K562 (cell line): ENCODE results near the gene EGLN1. TPM values are rescaled to one million over a fixed set of nuclear protein-coding genes. Genes with fewer than 3 reads are reported as not detected.
A peak's percentile ranks its signal among the peaks of the same experiment; 100 is the strongest.

Experiments
- ATAC-seq: fragments of 200-7000 bp; cut with Tn5 transposase; 3 replicates; pipeline ENCODE4 v1.9.1; 2020; ENCODE audit warnings: moderate library complexity
- BruUV-seq: library from RNA; stranded (reverse); fragments of 400-500 nt; replicated peaks from 2 replicates; lab custom pipeline; 2021; lab: Mats Ljungman, UMichigan
- CTCF ChIA-PET: fragments of 300-600 bp; formaldehyde crosslinking; extraction: SDS; loops from one replicate; lab custom pipeline; 2021; ENCODE audit warnings: low intra/inter-chr PET ratio; lab: Yijun Ruan, JAX
- POLR2A ChIA-PET: fragments of 300-600, 350-650 bp; sonication (Branson Sonifier 250); formaldehyde crosslinking; extraction: SDS; loops from one replicate; lab custom pipeline; 2021; ENCODE audit warnings: antibody characterized with exemption, inconsistent platforms; lab: Yijun Ruan, JAX
- DNase-seq, 4 experiments: peaks; one replicate each; pipeline versions ENCODE4 v3.0.0 to v3.0.0-alpha.2; 2011 to 2018; ENCODE audit warnings: low spot score in 3 of 4, mixed read lengths in 3 of 4; ENCODE audit errors: extremely low read depth in 1 of 4
- FAIRE-seq: peaks from 2 replicates; lab custom pipeline; 2011; peaks lifted over from hg19 to GRCh38; lab: Jason Lieb, UNC
- H2AFZ ChIP-seq: 2 replicates; pipeline ENCODE4 v1.6.0; 2011; ENCODE audit warnings: low read depth, low read length, control low read depth, inconsistent platforms
- H3K27ac ChIP-seq: fragments of 200-600 bp; 3 replicates; pipeline ENCODE4 v1.8.0; 2011; ENCODE audit warnings: low read depth, mild to moderate bottlenecking, control low read depth, inconsistent platforms, low read length, moderate library complexity, mixed read lengths; ENCODE audit errors: extremely low read depth
- H3K27me3 ChIP-seq, 2 experiments: fragments of 300-600 bp in 1 of 2; 2 replicates in 1 of 2; 3 replicates in 1 of 2; pipeline versions ENCODE4 v1.6.0 to v1.8.0; 2011; ENCODE audit warnings: inconsistent platforms in 2 of 2, low read length in 2 of 2, mild to moderate bottlenecking in 1 of 2, mixed read lengths in 1 of 2, moderate library complexity in 1 of 2; ENCODE audit not compliant: control insufficient read depth in 2 of 2, insufficient read depth in 2 of 2
- H3K36me3 ChIP-seq: fragments of 300-600 bp; 3 replicates; pipeline ENCODE4 v1.8.0; 2011; ENCODE audit warnings: mild to moderate bottlenecking, low read length, inconsistent platforms; ENCODE audit not compliant: control insufficient read depth, insufficient read depth
- H3K4me1 ChIP-seq, 2 experiments: fragments of 200-600 bp in 1 of 2; replicated peaks in 1 of 2; 2 replicates in 1 of 2; 3 replicates in 1 of 2; pipeline versions ENCODE4 v1.5.1 to v1.8.0; 2011; ENCODE audit warnings: inconsistent platforms in 2 of 2, low read length in 2 of 2, mild to moderate bottlenecking in 1 of 2, mixed read lengths in 1 of 2, moderate library complexity in 1 of 2; ENCODE audit not compliant: control insufficient read depth in 2 of 2, insufficient read depth in 2 of 2
- H3K4me2 ChIP-seq: 2 replicates; pipeline ENCODE4 v1.6.1; 2011; ENCODE audit warnings: low read length, control low read depth, inconsistent platforms, mixed read lengths; ENCODE audit not compliant: insufficient read depth
- H3K4me3 ChIP-seq: fragments of 200-600 bp; sonication (generic), shearing (Covaris generic); 2 replicates; pipeline ENCODE4 v1.5.1; 2016; ENCODE audit warnings: control low read depth, inconsistent platforms
- H3K79me2 ChIP-seq: fragments of 200-600 bp; 3 replicates; pipeline ENCODE4 v1.8.0; 2011; ENCODE audit warnings: low read length, inconsistent platforms; ENCODE audit not compliant: control insufficient read depth, insufficient read depth
- H3K9ac ChIP-seq, 2 experiments: 2 replicates each; pipeline versions ENCODE4 v1.6.0 to v1.6.1; 2011; ENCODE audit warnings: low read depth in 2 of 2, low read length in 2 of 2, control low read depth in 1 of 2, inconsistent platforms in 1 of 2, mild to moderate bottlenecking in 1 of 2, mixed read lengths in 1 of 2; ENCODE audit not compliant: insufficient read depth in 1 of 2
- H3K9me1 ChIP-seq: one replicate; pipeline ENCODE4 v1.6.0; 2011; ENCODE audit warnings: inconsistent platforms, mild to moderate bottlenecking, low read length, moderate library complexity; ENCODE audit not compliant: control insufficient read depth, insufficient read depth
- H3K9me3 ChIP-seq: replicated peaks from 2 replicates; pipeline ENCODE4 v1.5.1; 2011; ENCODE audit warnings: low read depth, low read length, inconsistent platforms; ENCODE audit not compliant: control insufficient read depth, insufficient read depth
- H4K20me1 ChIP-seq: replicated peaks from 2 replicates; pipeline ENCODE4 v1.6.1; 2011; ENCODE audit warnings: low read length, inconsistent platforms, mixed read lengths; ENCODE audit not compliant: control insufficient read depth, insufficient read depth
- C11orf30 ChIP-seq: fragments of 450-650 bp; IDR thresholded peaks from 2 replicates; pipeline ENCODE4 v1.6.1; 2016; ENCODE audit warnings: low read depth, mild to moderate bottlenecking
- EGR1 ChIP-seq: fragments of 450-650 bp; conservative IDR thresholded peaks from 2 replicates; pipeline ENCODE4 v1.6.1; 2017; ENCODE audit warnings: mild to moderate bottlenecking
- TCFL5 ChIP-seq: fragments of 250-450 bp; sonication (Bioruptor Pico); conservative IDR thresholded peaks from 2 replicates; pipeline ENCODE4 v1.6.1; 2021; ENCODE audit warnings: mild to moderate bottlenecking, moderate library complexity, matching md5 sums
- ZNF316 ChIP-seq: fragments of 450-650 bp; IDR thresholded peaks from 2 replicates; pipeline ENCODE4 v1.6.1; 2016
- WGBS: fragments of 100-300 bp; shearing (Covaris generic); methylation state at CpG from one replicate; pipeline ENCODE4 v1.1.6; 2016; ENCODE audit warnings: low coverage, mixed read lengths; ENCODE audit not compliant: insufficient coverage; ENCODE audit errors: missing lambda C conversion rate; 5-methylcytosine and 5-hydroxymethylcytosine counted together
- in situ Hi-C: fragments of 300-500 bp; cut with MboI; formaldehyde crosslinking; loops from 4 replicates; pipeline ENCODE4 v1.15.0; 2018; ENCODE audit warnings: inconsistent platforms, mixed read lengths
- intact Hi-C: fragments of 100-400 bp; cut with micrococcal nuclease; formaldehyde crosslinking; loops from 2 replicates; pipeline ENCODE4 v1.14.2; 2022
- polyA plus RNA-seq, 8 experiments: library from polyadenylated mRNA; depleted of rRNA in 4 of 8; stranded (reverse) in 5 of 8; unstranded in 3 of 8; fragments of >200 nt; fragmentation: Nextera tagmentation in 2 of 8; fragmentation: Illumina TruSeq in 1 of 8; extraction: Ambion mirVana in 2 of 8; extraction: Trizol in 1 of 8; gene quantifications; 2 replicates each; pipeline versions ENCODE4 v1.2.1 to v1.2.3, GENCODE V29; 2011 to 2014; ENCODE audit warnings: inconsistent platforms in 1 of 8, missing spikeins in 1 of 8
- total RNA-seq, 7 experiments: library from RNA; depleted of rRNA in 6 of 7; stranded (reverse); fragments of >200 nt in 6 of 7; fragmentation: Illumina TruSeq in 2 of 7; extraction: Trizol in 2 of 7; gene quantifications; 2 replicates each; pipeline versions ENCODE4 v1.2.1 to v1.2.3, GENCODE V29; 2011 to 2021; ENCODE audit warnings: low replicate concordance in 1 of 7
- TF ChIP-seq, protein P1 (sequence below): fragments of 450-650 bp; IDR thresholded peaks from 2 replicates; pipeline ENCODE4 v1.6.1; 2016
- TF ChIP-seq, protein P2 (sequence below), 2 experiments: IDR thresholded peaks; 2 replicates each; pipeline ENCODE4 v1.6.1; 2012; ENCODE audit warnings: improper control_type of control experiment in 2 of 2, low read depth in 2 of 2, low read length in 2 of 2, borderline replicate concordance in 1 of 2
- TF ChIP-seq, protein P3 (sequence below): sonication (generic); formaldehyde crosslinking; IDR thresholded peaks from 2 replicates; pipeline ENCODE4 v1.8.1; 2023; ENCODE audit warnings: mild to moderate bottlenecking, missing genetic modification reagents

EGLN1 gene
- total and polyA plus RNA-seq, 9 of the 15 experiments (the other 6 are each of a cell fraction or from before 2014, with no cell fraction given) = 5.2 to 54.3 (median 24.6) TPM

DNA sequence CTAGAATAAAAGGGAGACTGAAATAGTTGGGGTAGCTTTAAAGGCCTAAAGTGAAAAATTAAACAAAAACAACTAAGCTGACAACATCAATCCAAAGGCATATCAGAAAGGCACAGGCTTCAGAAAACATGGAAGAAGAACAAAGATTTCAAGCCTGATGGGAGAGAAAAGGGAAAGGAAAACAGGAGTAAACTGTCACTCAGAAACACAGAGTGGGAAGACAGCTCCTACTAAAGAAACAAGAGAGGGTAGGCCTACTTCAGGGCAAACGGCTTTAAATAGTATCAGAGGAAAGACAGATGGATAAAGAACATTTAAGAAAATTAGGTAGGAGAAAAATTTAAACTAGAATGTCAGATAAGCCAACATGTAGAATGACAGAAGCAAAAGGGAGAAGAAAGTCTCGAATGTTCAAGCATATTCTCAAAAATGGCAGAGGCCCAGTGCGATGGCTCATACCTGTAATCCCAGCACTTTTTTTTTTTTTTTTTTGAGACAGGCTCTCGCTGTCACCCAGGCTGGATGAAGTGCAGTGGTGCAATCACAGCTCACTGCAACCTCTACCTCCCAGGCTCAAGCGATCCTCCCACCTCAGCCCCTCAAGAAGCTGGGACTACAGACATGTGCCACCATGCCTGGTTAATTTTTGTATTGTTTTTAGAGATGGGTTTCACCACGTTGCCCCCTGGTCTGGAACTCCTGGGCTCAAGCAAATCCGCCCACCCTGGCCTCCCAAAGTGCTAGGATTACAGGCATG is 7.6 kb downstream of the EGLN1 start (continued):
- TF ChIP-seq, protein P1, sequence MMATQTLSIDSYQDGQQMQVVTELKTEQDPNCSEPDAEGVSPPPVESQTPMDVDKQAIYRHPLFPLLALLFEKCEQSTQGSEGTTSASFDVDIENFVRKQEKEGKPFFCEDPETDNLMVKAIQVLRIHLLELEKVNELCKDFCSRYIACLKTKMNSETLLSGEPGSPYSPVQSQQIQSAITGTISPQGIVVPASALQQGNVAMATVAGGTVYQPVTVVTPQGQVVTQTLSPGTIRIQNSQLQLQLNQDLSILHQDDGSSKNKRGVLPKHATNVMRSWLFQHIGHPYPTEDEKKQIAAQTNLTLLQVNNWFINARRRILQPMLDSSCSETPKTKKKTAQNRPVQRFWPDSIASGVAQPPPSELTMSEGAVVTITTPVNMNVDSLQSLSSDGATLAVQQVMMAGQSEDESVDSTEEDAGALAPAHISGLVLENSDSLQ = peak; percentile 73; the same call in 1 of the 2 replicates
- TF ChIP-seq TCFL5 (no peak), EGR1 (peak; percentile 30; the same call in 1 of the 2 replicates), ZNF316 (peak; percentile 40; the same call in 1 of the 2 replicates)
- TF ChIP-seq, all 486 proteins: peak for 8

DNA sequence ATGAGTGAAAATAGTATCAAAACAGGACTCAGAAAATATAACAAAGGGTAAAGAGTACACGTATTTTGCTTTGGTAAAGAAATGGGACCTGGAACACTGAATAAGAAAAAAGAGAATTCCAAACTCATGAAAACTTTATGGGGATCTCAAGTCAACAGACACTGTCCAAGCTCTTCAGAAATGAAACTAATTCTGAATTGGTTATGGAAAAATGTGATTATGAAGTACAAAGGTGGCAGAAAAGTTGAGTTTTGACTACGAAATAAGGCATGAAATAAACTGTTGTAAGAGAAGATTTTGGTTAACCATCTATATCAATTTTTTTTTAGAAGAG is 8.4 kb downstream of the EGLN1 start:
- H3K9ac ChIP-seq = no peak overlapping the region
- TF ChIP-seq, protein P2, sequence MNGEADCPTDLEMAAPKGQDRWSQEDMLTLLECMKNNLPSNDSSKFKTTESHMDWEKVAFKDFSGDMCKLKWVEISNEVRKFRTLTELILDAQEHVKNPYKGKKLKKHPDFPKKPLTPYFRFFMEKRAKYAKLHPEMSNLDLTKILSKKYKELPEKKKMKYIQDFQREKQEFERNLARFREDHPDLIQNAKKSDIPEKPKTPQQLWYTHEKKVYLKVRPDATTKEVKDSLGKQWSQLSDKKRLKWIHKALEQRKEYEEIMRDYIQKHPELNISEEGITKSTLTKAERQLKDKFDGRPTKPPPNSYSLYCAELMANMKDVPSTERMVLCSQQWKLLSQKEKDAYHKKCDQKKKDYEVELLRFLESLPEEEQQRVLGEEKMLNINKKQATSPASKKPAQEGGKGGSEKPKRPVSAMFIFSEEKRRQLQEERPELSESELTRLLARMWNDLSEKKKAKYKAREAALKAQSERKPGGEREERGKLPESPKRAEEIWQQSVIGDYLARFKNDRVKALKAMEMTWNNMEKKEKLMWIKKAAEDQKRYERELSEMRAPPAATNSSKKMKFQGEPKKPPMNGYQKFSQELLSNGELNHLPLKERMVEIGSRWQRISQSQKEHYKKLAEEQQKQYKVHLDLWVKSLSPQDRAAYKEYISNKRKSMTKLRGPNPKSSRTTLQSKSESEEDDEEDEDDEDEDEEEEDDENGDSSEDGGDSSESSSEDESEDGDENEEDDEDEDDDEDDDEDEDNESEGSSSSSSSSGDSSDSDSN (IDR thresholded peaks at IDR 0.05; ENCODE audit: borderline replicate concordance in 1 of 2, low read depth in 2 of 2, low read length in 2 of 2) = no peak
- TF ChIP-seq, protein P3, sequence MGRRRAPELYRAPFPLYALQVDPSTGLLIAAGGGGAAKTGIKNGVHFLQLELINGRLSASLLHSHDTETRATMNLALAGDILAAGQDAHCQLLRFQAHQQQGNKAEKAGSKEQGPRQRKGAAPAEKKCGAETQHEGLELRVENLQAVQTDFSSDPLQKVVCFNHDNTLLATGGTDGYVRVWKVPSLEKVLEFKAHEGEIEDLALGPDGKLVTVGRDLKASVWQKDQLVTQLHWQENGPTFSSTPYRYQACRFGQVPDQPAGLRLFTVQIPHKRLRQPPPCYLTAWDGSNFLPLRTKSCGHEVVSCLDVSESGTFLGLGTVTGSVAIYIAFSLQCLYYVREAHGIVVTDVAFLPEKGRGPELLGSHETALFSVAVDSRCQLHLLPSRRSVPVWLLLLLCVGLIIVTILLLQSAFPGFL (CRISPR knock-in tag) = no peak
- no peak for TF ChIP-seq C11orf30

More for the DNA sequence above, 8.4 kb downstream of the EGLN1 start:
- BruUV-seq = no TSS peak
- Histone ChIP-seq H3K4me2 (no peak overlapping the region), H2AFZ (no peak overlapping the region), H3K36me3 (peaks cover 65% of the 10 kb centered on the region), H3K9me1 (no peaks in the 10 kb centered on the region), H3K27me3 (no peaks in the 10 kb centered on the region), H4K20me1 (peaks cover 27% of the 10 kb centered on the region), H3K9me3 (no peaks in the 10 kb centered on the region), H3K4me3 (no peak overlapping the region), H3K4me1 (peaks cover 19 to 31% of the 10 kb centered on the region in 2 experiments), H3K79me2 (peaks cover 99% of the 10 kb centered on the region), H3K27ac (no peak overlapping the region)
- POLR2A ChIA-PET = interaction anchor here (0.8 to 0.9 kb wide), 3 partner anchors 27 to 134 kb away, joined by 3 read pairs; partner anchors contain the start of gene EXOC8
- FAIRE-seq = no peak
- no peak for ATAC-seq
- WGBS = 71% methylated on average over 2 of the region's 2 CpGs
- in situ Hi-C loops = no loop called here
- CTCF ChIA-PET = interaction anchor here (0.6 kb wide), 1 partner anchor 114 kb away, joined by 4 read pairs; no protein-coding TSS in a partner anchor
- no peak for DNase-seq
- intact Hi-C loops = no loop called here
